GM21526 (cell line): ENCODE measurements around the gene GATC.

Experiments
- ATAC-seq: cut with Tn5 transposase; IDR thresholded peaks from one replicate; pipeline ENCODE4 v1.9.1; 2021; ENCODE audit warnings: moderate library complexity; ENCODE audit not compliant: unreplicated experiment, low FRiP score

Gene GATC

GRCh38 chr12:120495731-120496412 is 49.6 kb downstream of the GATC start, which contains the start of gene DYNLL1:
Gene DYNLL1 (plus strand): TSS chr12:120496113. CDS start chr12:120496422, 309 bp downstream.
- peak; percentile 85 for ATAC-seq

DNA sequence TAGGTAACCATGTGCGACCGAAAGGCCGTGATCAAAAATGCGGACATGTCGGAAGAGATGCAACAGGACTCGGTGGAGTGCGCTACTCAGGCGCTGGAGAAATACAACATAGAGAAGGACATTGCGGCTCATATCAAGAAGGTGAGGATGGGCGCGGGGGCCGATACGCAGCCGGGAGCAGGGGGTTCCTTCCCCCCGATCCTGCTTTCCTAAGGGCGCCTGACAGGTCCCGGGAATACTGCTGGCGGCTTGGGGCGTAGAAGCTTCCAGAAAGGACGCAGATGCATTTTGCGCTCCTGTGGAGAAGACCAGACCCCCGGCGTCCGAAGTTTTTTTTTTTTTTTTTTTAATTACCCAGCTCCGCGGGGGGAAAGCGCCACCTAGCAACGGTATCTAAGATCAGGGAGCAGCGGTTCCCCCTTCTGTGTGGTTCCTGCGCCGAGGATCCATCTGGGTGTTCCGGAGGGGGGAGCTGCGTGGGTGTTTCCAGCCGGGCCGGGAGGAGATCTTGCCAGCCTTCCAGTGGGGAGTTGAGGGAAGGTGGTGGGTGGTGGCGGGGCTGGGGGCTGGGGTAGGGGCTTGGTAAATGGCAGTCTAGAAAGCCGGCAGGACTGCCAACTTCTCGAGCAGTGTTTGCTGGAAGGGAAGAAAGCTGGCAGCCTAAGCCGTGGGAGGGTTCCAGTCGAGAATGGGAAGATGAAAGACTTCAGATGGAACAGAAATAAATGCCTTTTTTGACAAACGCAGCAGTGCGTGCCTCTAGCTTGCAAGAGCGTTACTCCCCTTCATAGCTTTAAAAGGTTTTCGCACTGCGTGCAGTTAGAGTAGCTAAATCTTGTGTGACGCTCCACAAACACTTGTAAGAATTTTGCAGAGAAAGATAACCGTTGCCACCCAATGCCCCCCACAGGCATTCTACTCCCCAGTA is 50.4 kb downstream of the GATC start:
- ATAC-seq, result peak; percentile 15

DNA sequence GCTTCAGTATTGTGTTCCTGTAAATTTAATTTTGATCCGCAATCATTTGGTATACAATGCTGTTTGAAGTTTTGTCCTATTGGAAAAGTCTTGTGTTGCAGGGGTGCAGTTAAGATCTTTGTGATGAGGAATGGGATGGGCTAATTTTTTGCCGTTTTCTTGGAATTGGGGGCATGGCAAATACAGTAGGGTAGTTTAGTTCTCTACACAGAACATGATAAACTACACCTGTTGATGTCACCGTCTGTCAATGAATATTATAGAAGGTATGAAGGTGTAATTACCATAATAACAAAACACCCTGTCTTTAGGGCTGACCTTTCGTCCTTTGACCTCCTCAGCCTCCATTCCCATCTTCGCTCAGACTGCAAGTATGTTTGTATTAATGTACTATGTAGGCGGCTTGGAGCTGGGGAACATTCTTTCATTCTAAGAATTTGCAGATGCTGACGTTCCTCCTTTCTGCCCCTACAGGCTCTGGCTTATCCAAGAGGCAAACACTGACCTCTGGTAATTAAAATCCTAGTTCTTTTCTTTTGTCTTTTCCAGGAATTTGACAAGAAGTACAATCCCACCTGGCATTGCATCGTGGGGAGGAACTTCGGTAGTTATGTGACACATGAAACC is 51.4 kb downstream of the GATC start:
- no peak for ATAC-seq

- ATAC-seq, result no peak
Measured at GRCh38 chr12:120498870-120499515, 52.7 kb downstream of the GATC start.

- ATAC-seq, result no peak
Measured at GRCh38 chr12:120500581-120500980, 54.3 kb downstream of the GATC start.

DNA sequence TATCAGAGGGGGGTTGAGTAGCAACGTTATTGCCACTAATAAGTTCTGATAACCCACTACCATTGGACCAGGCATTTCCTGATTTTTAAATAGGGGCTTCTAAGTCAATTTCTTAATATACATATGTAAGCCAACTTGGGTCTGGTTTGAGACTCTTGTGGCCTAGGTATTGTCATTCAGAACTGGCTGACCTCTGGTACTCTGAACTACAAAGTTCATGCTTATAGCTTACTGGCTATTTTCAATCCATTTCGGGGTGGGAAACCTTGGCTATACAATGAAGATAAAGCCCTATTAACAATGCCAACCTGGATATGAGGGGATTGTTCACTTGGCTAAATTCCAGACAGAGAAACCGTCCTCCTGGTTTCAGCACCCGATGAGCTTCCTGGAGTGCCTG is 58.3 kb downstream of the GATC start:
- no peak for ATAC-seq

DNA sequence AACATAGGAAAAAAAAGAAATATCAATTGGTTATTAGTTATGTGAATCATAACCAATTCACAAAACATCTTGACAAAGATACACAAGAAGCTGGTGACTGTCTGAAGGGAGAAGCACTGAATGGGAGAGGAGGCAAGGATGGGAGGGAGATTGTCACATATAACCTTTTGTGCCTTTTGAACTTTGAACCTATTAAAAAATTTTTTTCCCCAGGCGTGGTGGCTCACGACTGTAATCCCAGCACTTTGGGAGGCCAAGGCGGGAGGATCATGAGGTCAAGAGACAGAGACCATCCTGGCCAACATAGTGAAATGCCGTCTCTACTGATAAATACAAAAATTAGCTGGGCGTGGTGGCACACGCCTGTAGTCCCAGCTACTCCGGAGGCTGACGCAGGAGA is 62.3 kb downstream of the GATC start:
- no peak for ATAC-seq
